Stimulated activated CD8-positive, alpha-beta memory T cell treated with anti-CD3 and anti-CD28 coated beads, Interleukin-15, amount 100 ng/mL, for 4 hours (primary cell): ENCODE data around the gene HLA-DMB.
A peak's percentile ranks its signal among the peaks of the same experiment; 100 is the strongest.
"Not testable (repeated sequence)": the region's sequence is repeated elsewhere in the genome, so short reads cannot be mapped to it uniquely, and the experiment has no call there.

ENCODE experiments used
- DNase-seq, 2 donors: peaks; one replicate each; pipeline ENCODE4 v3.0.0-alpha.2; 2020; ENCODE audit warnings: low read depth in 2 of 2

The HLA-DMB gene

GRCh38 chr6:32950010-32950409 lies 9.2 kb upstream of the HLA-DMB start:
- DNase-seq = no peak

- DNase-seq = no peak
Measured at GRCh38 chr6:32949113-32949512, 8.3 kb upstream of the HLA-DMB start.

GRCh38 chr6:32947552-32948465 lies 7.0 kb upstream of the HLA-DMB start:
- DNase-seq = no peak

- no peak for DNase-seq
Measured at GRCh38 chr6:32946893-32947292, 6.1 kb upstream of the HLA-DMB start.

- DNase-seq = no peak
Measured at GRCh38 chr6:32945953-32946352, 5.1 kb upstream of the HLA-DMB start.

- no peak for DNase-seq
Measured at GRCh38 chr6:32945108-32945760, 4.4 kb upstream of the HLA-DMB start.

- DNase-seq = no peak
Measured at GRCh38 chr6:32943864-32944649, 3.2 kb upstream of the HLA-DMB start.

- not testable (repeated sequence) for DNase-seq
Measured at GRCh38 chr6:32942555-32943123, 1.8 kb upstream of the HLA-DMB start.

- DNase-seq = peak in 1 of 2 donors; percentile 20
Measured at GRCh38 chr6:32941214-32941768, 463 bp upstream of the HLA-DMB start.

- no peak for DNase-seq
Measured at GRCh38 chr6:32938494-32938893, 2.3 kb downstream of the HLA-DMB start.

- no peak for DNase-seq
Measured at GRCh38 chr6:32937230-32937633, 3.6 kb downstream of the HLA-DMB start.

- no peak for DNase-seq
Measured at GRCh38 chr6:32936239-32937152, 4.3 kb downstream of the HLA-DMB start.

- no peak for DNase-seq
Measured at GRCh38 chr6:32935551-32936238, 5.1 kb downstream of the HLA-DMB start.

- peak; percentile 37 to 50 for DNase-seq
Measured at GRCh38 chr6:32933661-32934085, 7.2 kb downstream of the HLA-DMB start.

- no peak for DNase-seq
Measured at GRCh38 chr6:32932132-32932868, 8.5 kb downstream of the HLA-DMB start.

GRCh38 chr6:32931211-32931610 lies 9.6 kb downstream of the HLA-DMB start:
- DNase-seq = no peak

GRCh38 chr6:32922083-32922482 lies 18.7 kb downstream of the HLA-DMB start:
- DNase-seq = no peak

GRCh38 chr6:32920715-32921114 lies 20.1 kb downstream of the HLA-DMB start:
- DNase-seq = no peak

GRCh38 chr6:32912951-32913350 lies 27.9 kb downstream of the HLA-DMB start:
- DNase-seq = no peak
